ENCODE measurements around the gene VIT. TPM values are rescaled to one million over a fixed set of nuclear protein-coding genes. Genes with fewer than 3 reads are reported as not detected.

The VIT gene
- total RNA-seq, 1 donor from 2014 or later, result 4.2 TPM

DNA sequence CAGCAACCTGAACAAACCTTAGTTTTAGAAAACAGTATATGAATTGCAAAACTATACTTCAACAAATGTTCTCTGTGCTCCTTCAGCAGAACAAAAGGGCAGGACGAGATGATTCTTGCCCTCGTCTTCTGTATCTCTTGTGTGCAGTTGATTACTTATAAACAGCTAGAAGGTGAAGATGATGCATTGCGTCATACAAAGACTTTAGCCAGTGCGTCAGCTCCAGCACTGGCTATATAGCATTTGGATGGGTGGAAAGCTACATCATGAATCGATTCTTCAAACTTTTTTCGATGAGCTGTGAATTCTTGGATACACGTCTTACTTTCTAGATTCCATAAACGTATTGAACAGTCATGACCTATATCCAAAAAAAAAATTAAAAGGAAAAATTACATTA is 152.8 kb downstream of the VIT start:
- Histone ChIP-seq H3K4me3 (no peak overlapping the region), H3K27me3 (ENCODE audit: low read depth) (no peaks in the 10 kb centered on the region), H3K27ac (no peak overlapping the region), H3K36me3 (peaks cover 65% of the 10 kb centered on the region), H3K9me3 (no peaks in the 10 kb centered on the region), H3K4me1 (no peaks in the 10 kb centered on the region)
- DNase-seq (no peak), ATAC-seq (no peak)
- TF ChIP-seq, protein P1, sequence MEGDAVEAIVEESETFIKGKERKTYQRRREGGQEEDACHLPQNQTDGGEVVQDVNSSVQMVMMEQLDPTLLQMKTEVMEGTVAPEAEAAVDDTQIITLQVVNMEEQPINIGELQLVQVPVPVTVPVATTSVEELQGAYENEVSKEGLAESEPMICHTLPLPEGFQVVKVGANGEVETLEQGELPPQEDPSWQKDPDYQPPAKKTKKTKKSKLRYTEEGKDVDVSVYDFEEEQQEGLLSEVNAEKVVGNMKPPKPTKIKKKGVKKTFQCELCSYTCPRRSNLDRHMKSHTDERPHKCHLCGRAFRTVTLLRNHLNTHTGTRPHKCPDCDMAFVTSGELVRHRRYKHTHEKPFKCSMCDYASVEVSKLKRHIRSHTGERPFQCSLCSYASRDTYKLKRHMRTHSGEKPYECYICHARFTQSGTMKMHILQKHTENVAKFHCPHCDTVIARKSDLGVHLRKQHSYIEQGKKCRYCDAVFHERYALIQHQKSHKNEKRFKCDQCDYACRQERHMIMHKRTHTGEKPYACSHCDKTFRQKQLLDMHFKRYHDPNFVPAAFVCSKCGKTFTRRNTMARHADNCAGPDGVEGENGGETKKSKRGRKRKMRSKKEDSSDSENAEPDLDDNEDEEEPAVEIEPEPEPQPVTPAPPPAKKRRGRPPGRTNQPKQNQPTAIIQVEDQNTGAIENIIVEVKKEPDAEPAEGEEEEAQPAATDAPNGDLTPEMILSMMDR (IDR thresholded peaks at IDR 0.05), result no peak
- intact Hi-C loops (cut with DNase I), result no loop called here

DNA sequence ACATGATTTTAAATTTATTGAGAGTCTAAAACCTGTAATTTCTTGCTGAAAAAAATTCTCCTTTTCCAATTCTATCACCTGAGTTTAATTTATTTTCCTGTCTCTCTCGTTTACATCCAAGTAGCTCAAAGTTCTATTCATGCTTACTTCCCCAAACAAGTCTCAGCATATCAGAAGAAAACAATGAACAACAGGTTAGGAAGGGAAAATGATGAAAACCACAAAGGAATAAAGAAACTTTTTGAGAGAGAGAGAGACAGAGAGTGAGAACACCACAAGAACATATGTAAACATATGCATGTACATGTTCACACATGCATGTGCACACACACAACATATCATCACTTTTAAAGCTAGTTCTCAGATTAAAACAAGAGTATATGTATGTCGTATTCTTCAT is 157.7 kb downstream of the VIT start:
- Histone ChIP-seq H3K4me1 (no peaks in the 10 kb centered on the region), H3K36me3 (peaks cover 80% of the 10 kb centered on the region), H3K4me3 (no peak overlapping the region), H3K9me3 (no peaks in the 10 kb centered on the region), H3K27ac (no peak overlapping the region), H3K27me3 (ENCODE audit: low read depth) (no peaks in the 10 kb centered on the region)
- no peak for DNase-seq
- no peak for ATAC-seq
- TF ChIP-seq, protein P1 (IDR thresholded peaks at IDR 0.05), result no peak
- intact Hi-C loops (cut with DNase I), result no loop called here

DNA sequence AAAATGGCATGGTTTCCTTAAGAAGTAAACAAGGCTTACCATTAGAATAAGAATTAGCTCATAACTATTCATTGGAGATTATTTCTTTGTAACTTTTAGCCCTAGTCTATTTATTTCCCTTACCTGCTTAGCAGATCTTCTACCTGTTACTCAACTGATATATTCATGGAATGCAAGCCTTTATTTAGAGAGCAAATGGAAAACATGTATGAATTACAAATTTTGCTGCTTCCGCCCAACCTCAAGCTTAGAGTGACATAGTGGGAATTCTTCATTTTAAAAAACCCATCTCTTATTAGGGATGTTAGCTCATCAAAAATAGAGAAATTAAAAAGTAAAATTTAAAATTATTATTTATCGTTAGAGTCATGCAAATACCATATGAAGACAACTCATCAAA is 158.9 kb downstream of the VIT start:
- H3K9me3 ChIP-seq, result no peaks in the 10 kb centered on the region
- intact Hi-C loops (cut with DNase I), result no loop called here
- H3K4me1 ChIP-seq, result no peaks in the 10 kb centered on the region
- no peaks in the 10 kb centered on the region for H3K27me3 ChIP-seq (ENCODE audit: low read depth)
- TF ChIP-seq, protein P1 (IDR thresholded peaks at IDR 0.05), result no peak
- ATAC-seq, result no peak
- no peak overlapping the region for H3K4me3 ChIP-seq
- DNase-seq, result no peak
- peaks cover 80% of the 10 kb centered on the region for H3K36me3 ChIP-seq
- H3K27ac ChIP-seq, result no peak overlapping the region

DNA sequence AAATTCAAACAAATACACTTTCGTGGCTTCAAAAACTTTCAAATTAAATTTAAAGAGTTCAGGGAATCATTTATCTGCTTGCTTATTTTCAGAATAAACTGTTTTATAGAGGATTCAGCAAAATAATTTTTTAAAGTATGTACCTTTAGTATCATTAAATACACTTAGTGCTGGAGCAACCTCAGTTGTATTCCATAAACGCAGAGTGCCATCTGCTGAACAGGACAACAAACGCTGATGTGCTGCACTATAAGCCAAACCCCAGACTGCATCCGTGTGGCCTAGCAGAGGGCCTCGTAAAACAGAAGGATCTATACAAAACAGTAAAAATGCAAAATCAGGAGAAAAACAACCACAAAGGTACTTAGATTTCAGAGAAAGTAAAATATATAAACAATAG is 161.2 kb downstream of the VIT start:
- DNase-seq (no peak), ATAC-seq (no peak)
- no peaks in the 10 kb centered on the region for H3K4me1 ChIP-seq
- intact Hi-C loops (cut with DNase I), result no loop called here
- no peaks in the 10 kb centered on the region for H3K27me3 ChIP-seq (ENCODE audit: low read depth)
- H3K4me3 ChIP-seq, result no peak overlapping the region
- no peak overlapping the region for H3K27ac ChIP-seq
- no peaks in the 10 kb centered on the region for H3K9me3 ChIP-seq
- TF ChIP-seq, protein P1 (IDR thresholded peaks at IDR 0.05), result no peak
- peaks cover 72% of the 10 kb centered on the region for H3K36me3 ChIP-seq

DNA sequence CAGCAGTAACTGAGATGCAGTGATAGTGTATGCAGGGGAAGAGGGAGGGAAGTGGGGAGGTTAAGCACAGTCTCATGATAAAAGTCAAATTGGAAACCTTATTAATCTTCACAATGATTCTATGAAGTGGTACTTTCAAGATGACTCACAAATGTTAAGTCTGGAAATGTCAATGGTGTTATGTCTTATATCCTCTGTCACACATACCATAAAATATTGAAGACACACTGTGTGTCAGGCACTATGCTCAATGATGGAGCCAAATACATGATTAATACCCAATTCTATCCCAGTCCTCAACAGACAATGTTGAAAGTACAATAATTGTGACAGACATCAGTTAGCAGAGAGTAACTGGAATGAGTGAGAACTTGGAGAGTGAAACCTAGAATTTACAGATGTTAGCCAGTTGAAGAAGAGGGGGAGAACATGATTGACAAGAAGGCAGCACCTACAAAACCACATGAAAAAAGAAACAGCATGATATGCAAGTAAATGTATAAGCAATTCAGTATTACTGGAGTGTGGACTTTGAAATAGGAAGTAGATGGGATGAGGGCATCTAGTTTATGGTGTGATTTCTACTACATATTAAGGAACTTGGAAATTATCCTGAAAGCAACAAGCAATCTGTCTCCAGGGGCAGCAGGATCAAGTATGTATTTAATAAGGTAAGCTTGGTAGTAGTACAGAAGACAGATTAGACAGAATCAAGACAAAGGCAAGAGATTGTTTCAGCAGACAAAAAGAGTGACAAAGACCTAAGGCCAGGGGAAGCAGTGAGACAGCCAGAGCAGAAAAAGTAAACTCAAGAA is 162.3 kb downstream of the VIT start:
- no peak for ATAC-seq
- Histone ChIP-seq H3K27ac (no peak overlapping the region), H3K36me3 (peaks cover 64% of the 10 kb centered on the region), H3K9me3 (no peaks in the 10 kb centered on the region), H3K4me3 (no peak overlapping the region), H3K4me1 (no peaks in the 10 kb centered on the region), H3K27me3 (ENCODE audit: low read depth) (no peaks in the 10 kb centered on the region)
- intact Hi-C loops (cut with DNase I), result no loop called here
- DNase-seq, result no peak
- TF ChIP-seq, protein P1 (IDR thresholded peaks at IDR 0.05), result no peak
